ENCODE measurements around the gene SNX7. TPM values are rescaled to one million over a fixed set of nuclear protein-coding genes. Genes with fewer than 3 reads are reported as not detected.

SNX7 gene
- total RNA-seq, 1 experiment from 2014 or later = 18.8 TPM

DNA sequence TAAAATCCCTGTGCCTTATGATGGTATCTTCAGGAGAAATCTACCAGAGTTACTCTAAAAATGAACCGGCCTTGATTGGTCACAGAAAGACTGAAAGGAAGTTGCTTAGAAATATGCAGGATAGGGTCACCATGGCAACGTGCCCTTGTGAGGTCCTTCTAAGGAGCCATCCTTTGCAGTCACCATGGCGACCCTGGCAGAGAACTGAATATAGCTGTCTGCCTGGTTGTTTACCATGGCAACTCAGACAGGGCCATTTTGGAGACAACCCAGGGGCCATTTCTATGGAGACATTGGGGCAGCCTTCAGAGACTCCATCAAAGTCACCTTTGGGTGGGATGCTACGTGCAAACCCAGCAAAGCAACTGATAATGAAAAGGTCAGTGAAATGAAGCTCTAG lies 43.0 kb downstream of the SNX7 start (continued):
- TF ChIP-seq, protein P1, sequence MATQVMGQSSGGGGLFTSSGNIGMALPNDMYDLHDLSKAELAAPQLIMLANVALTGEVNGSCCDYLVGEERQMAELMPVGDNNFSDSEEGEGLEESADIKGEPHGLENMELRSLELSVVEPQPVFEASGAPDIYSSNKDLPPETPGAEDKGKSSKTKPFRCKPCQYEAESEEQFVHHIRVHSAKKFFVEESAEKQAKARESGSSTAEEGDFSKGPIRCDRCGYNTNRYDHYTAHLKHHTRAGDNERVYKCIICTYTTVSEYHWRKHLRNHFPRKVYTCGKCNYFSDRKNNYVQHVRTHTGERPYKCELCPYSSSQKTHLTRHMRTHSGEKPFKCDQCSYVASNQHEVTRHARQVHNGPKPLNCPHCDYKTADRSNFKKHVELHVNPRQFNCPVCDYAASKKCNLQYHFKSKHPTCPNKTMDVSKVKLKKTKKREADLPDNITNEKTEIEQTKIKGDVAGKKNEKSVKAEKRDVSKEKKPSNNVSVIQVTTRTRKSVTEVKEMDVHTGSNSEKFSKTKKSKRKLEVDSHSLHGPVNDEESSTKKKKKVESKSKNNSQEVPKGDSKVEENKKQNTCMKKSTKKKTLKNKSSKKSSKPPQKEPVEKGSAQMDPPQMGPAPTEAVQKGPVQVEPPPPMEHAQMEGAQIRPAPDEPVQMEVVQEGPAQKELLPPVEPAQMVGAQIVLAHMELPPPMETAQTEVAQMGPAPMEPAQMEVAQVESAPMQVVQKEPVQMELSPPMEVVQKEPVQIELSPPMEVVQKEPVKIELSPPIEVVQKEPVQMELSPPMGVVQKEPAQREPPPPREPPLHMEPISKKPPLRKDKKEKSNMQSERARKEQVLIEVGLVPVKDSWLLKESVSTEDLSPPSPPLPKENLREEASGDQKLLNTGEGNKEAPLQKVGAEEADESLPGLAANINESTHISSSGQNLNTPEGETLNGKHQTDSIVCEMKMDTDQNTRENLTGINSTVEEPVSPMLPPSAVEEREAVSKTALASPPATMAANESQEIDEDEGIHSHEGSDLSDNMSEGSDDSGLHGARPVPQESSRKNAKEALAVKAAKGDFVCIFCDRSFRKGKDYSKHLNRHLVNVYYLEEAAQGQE (IDR thresholded peaks at IDR 0.05; ENCODE audit: low read depth) = no peak
- TF ChIP-seq CBX3 (IDR thresholded peaks at IDR 0.05; ENCODE audit: low read depth) (no peak), SP1 (IDR thresholded peaks at IDR 0.05; ENCODE audit: low read depth) (no peak), TCF7L2 (IDR thresholded peaks at IDR 0.05; ENCODE audit: borderline replicate concordance, extremely low read depth, insufficient read depth, insufficient read length) (no peak), SIN3A (IDR thresholded peaks at IDR 0.05; ENCODE audit: low read depth) (no peak), ZNF274 (IDR thresholded peaks at IDR 0.05; ENCODE audit: low read depth, low read length) (no peak), YY1 (IDR thresholded peaks at IDR 0.05; ENCODE audit: extremely low read depth, insufficient replicate concordance, low read depth, low read length) (no peak)
- TF ChIP-seq, protein P2, sequence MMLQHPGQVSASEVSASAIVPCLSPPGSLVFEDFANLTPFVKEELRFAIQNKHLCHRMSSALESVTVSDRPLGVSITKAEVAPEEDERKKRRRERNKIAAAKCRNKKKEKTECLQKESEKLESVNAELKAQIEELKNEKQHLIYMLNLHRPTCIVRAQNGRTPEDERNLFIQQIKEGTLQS (IDR thresholded peaks at IDR 0.05) = no peak

DNA sequence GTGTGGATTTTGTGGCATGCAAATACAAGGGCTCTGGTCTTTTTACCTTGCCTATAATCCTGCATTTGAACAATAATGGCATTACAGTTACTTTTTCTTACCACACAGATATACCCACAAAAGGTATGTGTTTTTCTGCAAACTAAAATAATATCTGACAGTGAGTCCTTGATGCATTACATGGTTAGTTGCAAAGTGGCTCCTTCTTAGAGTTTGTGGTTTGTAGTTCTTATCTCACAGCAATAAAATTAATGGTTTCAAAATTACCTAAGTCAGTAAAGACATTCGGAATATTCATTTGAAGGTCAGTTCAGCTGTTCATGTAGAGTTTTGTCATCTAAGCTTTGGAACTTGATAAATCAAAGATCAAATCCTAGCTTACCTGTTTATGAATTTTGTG lies 43.5 kb downstream of the SNX7 start:
- Histone ChIP-seq H3K9me3 (ENCODE audit: control insufficient read depth in 1 of 2, insufficient read depth in 1 of 2, low read depth in 1 of 2, low read length in 2 of 2) (no peaks in the 10 kb centered on the region), H3K27me3 (ENCODE audit: insufficient read depth, low read length) (no peaks in the 10 kb centered on the region), H3K9me2 (ENCODE audit: insufficient read depth) (no peaks in the 10 kb centered on the region), H3K9ac (ENCODE audit: low read length) (no peak overlapping the region), H3K36me3 (ENCODE audit: control insufficient read depth in 1 of 2, insufficient read depth in 2 of 2, low read length in 2 of 2) (no peaks in the 10 kb centered on the region), H3K79me2 (ENCODE audit: insufficient read depth, low read length) (no peaks in the 10 kb centered on the region), H3K4me3 (replicated peaks in 1 of 2; ENCODE audit: low read depth in 1 of 2, low read length in 2 of 2) (no peak overlapping the region), H3K4me1 (ENCODE audit: control insufficient read depth in 1 of 2, insufficient read depth in 2 of 2, low read length in 2 of 2) (no peaks in the 10 kb centered on the region), H4K20me1 (ENCODE audit: insufficient read depth) (no peaks in the 10 kb centered on the region), H2AFZ (ENCODE audit: low read depth, low read length, poor library complexity, severe bottlenecking) (no peak overlapping the region), H3K4me2 (ENCODE audit: low read length) (no peak overlapping the region), H3K27ac (ENCODE audit: low read depth, low read length) (no peak overlapping the region)
- no peak for ATAC-seq
- RAD21 ChIA-PET (ENCODE audit: low non-redundant PET in 1 of 2, low total read pairs in 2 of 2, uncharacterized antibody in 2 of 2, unreplicated experiment in 2 of 2) = no interaction called here
- intact Hi-C loops (cut with micrococcal nuclease) = no loop called here
- CTCF ChIA-PET = no interaction called here
- POLR2A ChIA-PET = no interaction called here
- BruUV-seq (replicated peaks) = no TSS peak
- DNase-seq (ENCODE audit: low read depth, low spot score) = no peak
- no peak for TF ChIP-seq POLR2A (IDR thresholded peaks at IDR 0.05; ENCODE audit: borderline replicate concordance, extremely low read depth, insufficient read depth, insufficient read length)
- TF ChIP-seq, protein P3, sequence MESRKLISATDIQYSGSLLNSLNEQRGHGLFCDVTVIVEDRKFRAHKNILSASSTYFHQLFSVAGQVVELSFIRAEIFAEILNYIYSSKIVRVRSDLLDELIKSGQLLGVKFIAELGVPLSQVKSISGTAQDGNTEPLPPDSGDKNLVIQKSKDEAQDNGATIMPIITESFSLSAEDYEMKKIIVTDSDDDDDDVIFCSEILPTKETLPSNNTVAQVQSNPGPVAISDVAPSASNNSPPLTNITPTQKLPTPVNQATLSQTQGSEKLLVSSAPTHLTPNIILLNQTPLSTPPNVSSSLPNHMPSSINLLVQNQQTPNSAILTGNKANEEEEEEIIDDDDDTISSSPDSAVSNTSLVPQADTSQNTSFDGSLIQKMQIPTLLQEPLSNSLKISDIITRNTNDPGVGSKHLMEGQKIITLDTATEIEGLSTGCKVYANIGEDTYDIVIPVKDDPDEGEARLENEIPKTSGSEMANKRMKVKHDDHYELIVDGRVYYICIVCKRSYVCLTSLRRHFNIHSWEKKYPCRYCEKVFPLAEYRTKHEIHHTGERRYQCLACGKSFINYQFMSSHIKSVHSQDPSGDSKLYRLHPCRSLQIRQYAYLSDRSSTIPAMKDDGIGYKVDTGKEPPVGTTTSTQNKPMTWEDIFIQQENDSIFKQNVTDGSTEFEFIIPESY (IDR thresholded peaks at IDR 0.05; ENCODE audit: extremely low read depth, insufficient replicate concordance, low read length) = no peak
- no peak for TF ChIP-seq CEBPB (IDR thresholded peaks at IDR 0.05; ENCODE audit: low read depth)
- TF ChIP-seq EGR1 (IDR thresholded peaks at IDR 0.05; ENCODE audit: low read depth) = no peak
- TF ChIP-seq, protein P4, sequence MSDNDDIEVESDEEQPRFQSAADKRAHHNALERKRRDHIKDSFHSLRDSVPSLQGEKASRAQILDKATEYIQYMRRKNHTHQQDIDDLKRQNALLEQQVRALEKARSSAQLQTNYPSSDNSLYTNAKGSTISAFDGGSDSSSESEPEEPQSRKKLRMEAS (IDR thresholded peaks at IDR 0.05) = no peak
- no peak for TF ChIP-seq SIN3A (IDR thresholded peaks at IDR 0.05; ENCODE audit: low read depth)
- TF ChIP-seq RAD21 (IDR thresholded peaks at IDR 0.05; ENCODE audit: low read depth) = no peak
- no peak for TF ChIP-seq YY1 (IDR thresholded peaks at IDR 0.05; ENCODE audit: extremely low read depth, insufficient replicate concordance, low read depth, low read length)
- no peak for TF ChIP-seq POLR2AphosphoS5 (IDR thresholded peaks at IDR 0.05; ENCODE audit: low read depth, low read length)

Measured in HCT116 (cell line).